ENCODE results near the gene PRRX2.

GRCh38 chr9:129751841-129752801 is 86.7 kb downstream of the PRRX2 start:
- TF ChIP-seq, protein P1, sequence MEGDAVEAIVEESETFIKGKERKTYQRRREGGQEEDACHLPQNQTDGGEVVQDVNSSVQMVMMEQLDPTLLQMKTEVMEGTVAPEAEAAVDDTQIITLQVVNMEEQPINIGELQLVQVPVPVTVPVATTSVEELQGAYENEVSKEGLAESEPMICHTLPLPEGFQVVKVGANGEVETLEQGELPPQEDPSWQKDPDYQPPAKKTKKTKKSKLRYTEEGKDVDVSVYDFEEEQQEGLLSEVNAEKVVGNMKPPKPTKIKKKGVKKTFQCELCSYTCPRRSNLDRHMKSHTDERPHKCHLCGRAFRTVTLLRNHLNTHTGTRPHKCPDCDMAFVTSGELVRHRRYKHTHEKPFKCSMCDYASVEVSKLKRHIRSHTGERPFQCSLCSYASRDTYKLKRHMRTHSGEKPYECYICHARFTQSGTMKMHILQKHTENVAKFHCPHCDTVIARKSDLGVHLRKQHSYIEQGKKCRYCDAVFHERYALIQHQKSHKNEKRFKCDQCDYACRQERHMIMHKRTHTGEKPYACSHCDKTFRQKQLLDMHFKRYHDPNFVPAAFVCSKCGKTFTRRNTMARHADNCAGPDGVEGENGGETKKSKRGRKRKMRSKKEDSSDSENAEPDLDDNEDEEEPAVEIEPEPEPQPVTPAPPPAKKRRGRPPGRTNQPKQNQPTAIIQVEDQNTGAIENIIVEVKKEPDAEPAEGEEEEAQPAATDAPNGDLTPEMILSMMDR (IDR thresholded peaks at IDR 0.05) = no peak
- TF ChIP-seq POLR2AphosphoS5 (IDR thresholded peaks at IDR 0.05) (no peak), POLR2A (IDR thresholded peaks at IDR 0.05) (no peak), EP300 (IDR thresholded peaks at IDR 0.05) (no peak)

All from upper lobe of left lung (tissue), 4 donors.